ENCODE results near the gene CCDC167.

CCDC167 gene

DNA sequence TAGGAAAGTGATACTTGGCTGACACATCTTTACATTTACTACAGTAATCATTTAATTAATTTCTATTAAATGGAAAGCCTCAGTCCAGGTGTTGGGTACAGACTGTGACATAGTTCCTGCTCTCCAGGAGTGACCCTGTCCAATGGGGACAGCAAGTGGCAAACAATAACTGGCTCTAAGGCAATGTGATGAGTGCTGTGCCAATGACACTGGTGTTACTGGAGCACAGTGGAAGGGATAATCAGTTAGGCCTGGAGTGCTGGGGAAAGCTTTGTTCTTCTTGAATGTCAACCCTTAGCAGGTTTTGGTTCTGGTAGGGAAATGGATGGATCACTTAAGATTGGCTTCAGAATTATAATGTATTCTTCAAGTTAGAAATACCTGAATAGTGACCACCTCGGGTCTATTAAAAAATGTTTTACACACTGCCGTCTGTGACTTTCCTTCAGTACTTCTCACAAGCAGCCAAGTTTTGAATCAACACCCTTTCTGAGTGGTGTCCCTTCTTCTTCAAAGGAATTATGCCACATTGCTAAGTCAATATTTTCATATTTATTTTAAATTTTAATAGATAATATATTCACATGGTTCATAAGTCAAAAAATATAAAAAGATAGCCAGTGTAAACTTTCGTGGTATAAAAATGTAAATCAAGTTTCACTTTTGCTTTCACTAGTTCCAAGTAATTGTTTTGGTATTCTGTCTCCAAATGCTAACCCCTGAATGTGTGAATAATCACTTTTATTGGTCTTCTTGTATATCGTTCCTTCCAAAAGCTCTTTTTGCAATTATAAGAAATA is 57.1 kb downstream of the CCDC167 start:
- H3K4me3 ChIP-seq (replicated peaks; ENCODE audit: low read depth, low read length), result no peak overlapping the region
- no peak for DNase-seq (ENCODE audit: low read depth)
- TF ChIP-seq, protein P1, sequence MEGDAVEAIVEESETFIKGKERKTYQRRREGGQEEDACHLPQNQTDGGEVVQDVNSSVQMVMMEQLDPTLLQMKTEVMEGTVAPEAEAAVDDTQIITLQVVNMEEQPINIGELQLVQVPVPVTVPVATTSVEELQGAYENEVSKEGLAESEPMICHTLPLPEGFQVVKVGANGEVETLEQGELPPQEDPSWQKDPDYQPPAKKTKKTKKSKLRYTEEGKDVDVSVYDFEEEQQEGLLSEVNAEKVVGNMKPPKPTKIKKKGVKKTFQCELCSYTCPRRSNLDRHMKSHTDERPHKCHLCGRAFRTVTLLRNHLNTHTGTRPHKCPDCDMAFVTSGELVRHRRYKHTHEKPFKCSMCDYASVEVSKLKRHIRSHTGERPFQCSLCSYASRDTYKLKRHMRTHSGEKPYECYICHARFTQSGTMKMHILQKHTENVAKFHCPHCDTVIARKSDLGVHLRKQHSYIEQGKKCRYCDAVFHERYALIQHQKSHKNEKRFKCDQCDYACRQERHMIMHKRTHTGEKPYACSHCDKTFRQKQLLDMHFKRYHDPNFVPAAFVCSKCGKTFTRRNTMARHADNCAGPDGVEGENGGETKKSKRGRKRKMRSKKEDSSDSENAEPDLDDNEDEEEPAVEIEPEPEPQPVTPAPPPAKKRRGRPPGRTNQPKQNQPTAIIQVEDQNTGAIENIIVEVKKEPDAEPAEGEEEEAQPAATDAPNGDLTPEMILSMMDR (IDR thresholded peaks at IDR 0.05; ENCODE audit: low read length, missing control alignments), result no peak

GRCh38 chr6:37441651-37442050 is 58.0 kb downstream of the CCDC167 start:
- TF ChIP-seq, protein P1 (IDR thresholded peaks at IDR 0.05; ENCODE audit: low read length, missing control alignments), result no peak
- H3K4me3 ChIP-seq (replicated peaks; ENCODE audit: low read depth, low read length), result no peak overlapping the region
- no peak for DNase-seq (ENCODE audit: low read depth)

DNA sequence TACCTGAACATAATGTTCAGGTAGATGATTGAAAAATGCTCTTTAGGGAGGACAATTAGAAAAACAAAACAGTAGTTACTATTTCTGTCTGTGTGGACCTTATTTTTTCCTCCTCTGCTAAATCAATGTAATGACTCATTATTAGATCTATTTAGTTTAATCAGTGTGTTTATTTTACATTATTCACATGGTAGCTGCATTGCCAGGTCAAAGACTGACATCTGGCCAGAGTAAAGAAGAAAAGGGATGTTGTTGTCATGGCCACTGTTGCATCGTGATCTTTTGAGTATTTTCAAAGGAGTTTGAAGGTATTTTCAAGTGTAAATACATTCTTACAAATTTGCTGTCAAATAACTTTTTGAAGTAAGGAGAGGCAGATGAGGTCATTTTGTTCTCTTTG is 60.8 kb downstream of the CCDC167 start:
- TF ChIP-seq, protein P1 (IDR thresholded peaks at IDR 0.05; ENCODE audit: low read length, missing control alignments), result no peak
- no peak overlapping the region for H3K4me3 ChIP-seq (replicated peaks; ENCODE audit: low read depth, low read length)
- DNase-seq (ENCODE audit: low read depth), result no peak

GRCh38 chr6:37435816-37436215 is 63.9 kb downstream of the CCDC167 start:
- H3K4me3 ChIP-seq (replicated peaks; ENCODE audit: low read depth, low read length), result no peak overlapping the region
- DNase-seq (ENCODE audit: low read depth), result no peak
- TF ChIP-seq, protein P1 (IDR thresholded peaks at IDR 0.05; ENCODE audit: low read length, missing control alignments), result no peak

GRCh38 chr6:37435373-37435772 is 64.3 kb downstream of the CCDC167 start:
- H3K4me3 ChIP-seq (replicated peaks; ENCODE audit: low read depth, low read length), result no peak overlapping the region
- TF ChIP-seq, protein P1 (IDR thresholded peaks at IDR 0.05; ENCODE audit: low read length, missing control alignments), result no peak
- DNase-seq (ENCODE audit: low read depth), result no peak

GRCh38 chr6:37433657-37434271 is 65.9 kb downstream of the CCDC167 start:
- TF ChIP-seq, protein P1 (IDR thresholded peaks at IDR 0.05; ENCODE audit: low read length, missing control alignments), result no peak
- peak overlapping the region; percentile 89 for H3K4me3 ChIP-seq (replicated peaks; ENCODE audit: low read depth, low read length)
- DNase-seq (ENCODE audit: low read depth), result peak; percentile 11

Measured in fibroblast of pulmonary artery (primary cell).